Neural cell (in vitro differentiated cells): ENCODE measurements around the gene SLC27A4.

Source experiments
- EP300 ChIP-seq: fragments of 450-650 bp; conservative IDR thresholded peaks from 2 replicates; pipeline ENCODE4 v1.6.1; 2014; ENCODE audit warnings: antibody characterized with exemption, mild to moderate bottlenecking, moderate library complexity; ENCODE audit not compliant: poor library complexity, severe bottlenecking
- EZH2 ChIP-seq: fragments of 200-600, 300-800 bp; shearing (Covaris generic), sonication (generic); IDR thresholded peaks from 2 replicates; pipeline ENCODE4 v1.6.1; 2014; ENCODE audit warnings: antibody characterized with exemption, low read length, borderline replicate concordance, mild to moderate bottlenecking; ENCODE audit not compliant: insufficient read depth, poor library complexity, severe bottlenecking
- POLR2AphosphoS5 ChIP-seq: IDR thresholded peaks from 2 replicates; pipeline ENCODE4 v1.6.1; 2012
- RAD21 ChIP-seq: fragments of 450-650 bp; conservative IDR thresholded peaks from 2 replicates; pipeline ENCODE4 v1.6.1; 2014; ENCODE audit warnings: antibody characterized with exemption, mild to moderate bottlenecking, moderate library complexity
- REST ChIP-seq: IDR thresholded peaks from 2 replicates; pipeline ENCODE4 v1.6.1; 2012; ENCODE audit warnings: borderline replicate concordance
- SMC3 ChIP-seq: fragments of 450-650 bp; conservative IDR thresholded peaks from 2 replicates; pipeline ENCODE4 v1.6.1; 2014; ENCODE audit warnings: antibody characterized with exemption, mild to moderate bottlenecking, moderate library complexity; ENCODE audit not compliant: poor library complexity
- TF ChIP-seq, protein P1 (sequence below): fragments of 450-650 bp; IDR thresholded peaks from 2 replicates; pipeline ENCODE4 v1.5.1; 2014; ENCODE audit warnings: antibody characterized with exemption, mild to moderate bottlenecking, moderate library complexity; ENCODE audit not compliant: poor library complexity, severe bottlenecking

GRCh38 chr9:128343855-128344254, 3.5 kb downstream of the SLC27A4 start:
- TF ChIP-seq, protein P1, sequence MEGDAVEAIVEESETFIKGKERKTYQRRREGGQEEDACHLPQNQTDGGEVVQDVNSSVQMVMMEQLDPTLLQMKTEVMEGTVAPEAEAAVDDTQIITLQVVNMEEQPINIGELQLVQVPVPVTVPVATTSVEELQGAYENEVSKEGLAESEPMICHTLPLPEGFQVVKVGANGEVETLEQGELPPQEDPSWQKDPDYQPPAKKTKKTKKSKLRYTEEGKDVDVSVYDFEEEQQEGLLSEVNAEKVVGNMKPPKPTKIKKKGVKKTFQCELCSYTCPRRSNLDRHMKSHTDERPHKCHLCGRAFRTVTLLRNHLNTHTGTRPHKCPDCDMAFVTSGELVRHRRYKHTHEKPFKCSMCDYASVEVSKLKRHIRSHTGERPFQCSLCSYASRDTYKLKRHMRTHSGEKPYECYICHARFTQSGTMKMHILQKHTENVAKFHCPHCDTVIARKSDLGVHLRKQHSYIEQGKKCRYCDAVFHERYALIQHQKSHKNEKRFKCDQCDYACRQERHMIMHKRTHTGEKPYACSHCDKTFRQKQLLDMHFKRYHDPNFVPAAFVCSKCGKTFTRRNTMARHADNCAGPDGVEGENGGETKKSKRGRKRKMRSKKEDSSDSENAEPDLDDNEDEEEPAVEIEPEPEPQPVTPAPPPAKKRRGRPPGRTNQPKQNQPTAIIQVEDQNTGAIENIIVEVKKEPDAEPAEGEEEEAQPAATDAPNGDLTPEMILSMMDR: no peak
- TF ChIP-seq EZH2 (no peak), REST (no peak), EP300 (no peak), RAD21 (no peak), POLR2AphosphoS5 (no peak), SMC3 (no peak)
